ENCODE data around the gene SPATS1. TPM values are rescaled to one million over a fixed set of nuclear protein-coding genes. Genes with fewer than 3 reads are reported as not detected.
A peak's percentile ranks its signal among the peaks of the same experiment; 100 is the strongest.

The SPATS1 gene
- polyA plus RNA-seq, 3 donors, result not detected

GRCh38 chr6:44335631-44336030 lies 6.8 kb upstream of the SPATS1 start:
- Histone ChIP-seq H3K4me1 (ENCODE audit: control insufficient read depth in 1 of 2, insufficient read depth in 2 of 2, low read length in 2 of 2) (peaks cover 21 to 22% of the 10 kb centered on the region in 2 donors), H2AFZ (ENCODE audit: insufficient read depth, low read depth, low read length, poor library complexity, severe bottlenecking) (no peak overlapping the region), H3K79me2 (ENCODE audit: insufficient read depth, low read length) (no peaks in the 10 kb centered on the region), H3K9ac (ENCODE audit: insufficient read depth, low read length, poor library complexity, severe bottlenecking) (no peak overlapping the region), H3K4me2 (replicated peaks; ENCODE audit: extremely low read depth, low read length, poor library complexity, severe bottlenecking) (no peak overlapping the region), H3K27ac (ENCODE audit: low read depth in 1 of 2, low read length in 2 of 2) (no peak overlapping the region), H3K36me3 (replicated peaks in 1 of 2; ENCODE audit: control insufficient read depth in 1 of 2, insufficient read depth in 2 of 2, low read length in 2 of 2) (no peaks in the 10 kb centered on the region), H3K9me3 (replicated peaks in 1 of 2; ENCODE audit: control insufficient read depth in 1 of 2, insufficient read depth in 1 of 2, low read length in 2 of 2) (no peaks in the 10 kb centered on the region), H3K4me3 (replicated peaks in 1 of 3; ENCODE audit: low read depth in 2 of 3, low read length in 3 of 3) (no peak overlapping the region), H4K20me1 (ENCODE audit: insufficient read depth, low read length) (no peaks in the 10 kb centered on the region), H3K27me3 (ENCODE audit: control insufficient read depth in 2 of 2, insufficient read depth in 2 of 2, low read length in 2 of 2) (no peaks in the 10 kb centered on the region)
- no peak for TF ChIP-seq CTCF (IDR thresholded peaks at IDR 0.05)
- DNase-seq, result no peak
- intact Hi-C loops (cut with micrococcal nuclease), result no loop called here
- H3K36me3 Mint-ChIP-seq, result no peaks in the 10 kb centered on the region
- no peaks in the 10 kb centered on the region for H3K9me3 Mint-ChIP-seq
- H3K4me1 Mint-ChIP-seq, result peaks cover 21% of the 10 kb centered on the region
- no peak overlapping the region for H3K27ac Mint-ChIP-seq
- WGBS (ENCODE audit: insufficient coverage), result 40% methylated on average over 1 of the region's 1 CpG
- H3K4me3 Mint-ChIP-seq, result no peak overlapping the region
- peaks cover 2 to 6% (median 3%) of the 10 kb centered on the region in 3 donors for H3K27me3 Mint-ChIP-seq (ENCODE audit: low read depth in 3 of 3)

GRCh38 chr6:44338228-44339122 lies 4.0 kb upstream of the SPATS1 start:
- Histone ChIP-seq H3K27me3 (ENCODE audit: control insufficient read depth in 2 of 2, insufficient read depth in 2 of 2, low read length in 2 of 2) (peaks cover 0 to 3% of the 10 kb centered on the region in 2 donors), H3K36me3 (replicated peaks in 1 of 2; ENCODE audit: control insufficient read depth in 1 of 2, insufficient read depth in 2 of 2, low read length in 2 of 2) (no peaks in the 10 kb centered on the region), H3K9me3 (replicated peaks in 1 of 2; ENCODE audit: control insufficient read depth in 1 of 2, insufficient read depth in 1 of 2, low read length in 2 of 2) (no peaks in the 10 kb centered on the region), H4K20me1 (ENCODE audit: insufficient read depth, low read length) (no peaks in the 10 kb centered on the region), H3K4me2 (replicated peaks; ENCODE audit: extremely low read depth, low read length, poor library complexity, severe bottlenecking) (no peak overlapping the region), H3K4me3 (replicated peaks in 1 of 3; ENCODE audit: low read depth in 2 of 3, low read length in 3 of 3) (no peak overlapping the region), H3K27ac (ENCODE audit: low read depth in 1 of 2, low read length in 2 of 2) (no peak overlapping the region), H3K4me1 (ENCODE audit: control insufficient read depth in 1 of 2, insufficient read depth in 2 of 2, low read length in 2 of 2) (peaks cover 25 to 28% of the 10 kb centered on the region in 2 donors), H2AFZ (ENCODE audit: insufficient read depth, low read depth, low read length, poor library complexity, severe bottlenecking) (no peak overlapping the region), H3K79me2 (ENCODE audit: insufficient read depth, low read length) (no peaks in the 10 kb centered on the region), H3K9ac (ENCODE audit: insufficient read depth, low read length, poor library complexity, severe bottlenecking) (no peak overlapping the region)
- TF ChIP-seq CTCF (IDR thresholded peaks at IDR 0.05), result peak; percentile 84
- peaks cover 32% of the 10 kb centered on the region for H3K4me1 Mint-ChIP-seq
- H3K27ac Mint-ChIP-seq, result peak overlapping the region in 1 of 7 donors; percentile 25
- 3% methylated on average over 5 of the region's 11 CpGs for WGBS (ENCODE audit: insufficient coverage)
- DNase-seq, result peak; percentile 51 to 70 (median 70)
- intact Hi-C loops (cut with micrococcal nuclease), result loop anchor here (1.0 to 2.0 kb wide), 3 partner anchors 70 to 166 kb away; no protein-coding TSS in a partner anchor
- H3K4me3 Mint-ChIP-seq, result no peak overlapping the region
- H3K9me3 Mint-ChIP-seq, result no peaks in the 10 kb centered on the region
- H3K27me3 Mint-ChIP-seq (ENCODE audit: low read depth in 3 of 3), result peaks cover 4 to 7% (median 6%) of the 10 kb centered on the region in 3 donors
- H3K36me3 Mint-ChIP-seq, result no peaks in the 10 kb centered on the region

All from CD14-positive monocyte (primary cell).